Urinary bladder (tissue), 4 donors: ENCODE results near the gene IL10. TPM values are rescaled to one million over a fixed set of nuclear protein-coding genes. Genes with fewer than 3 reads are reported as not detected.

Experiments used
- DNase-seq: peaks from one replicate; pipeline ENCODE4 v3.0.0-alpha.2; 2015; ENCODE audit errors: extremely low spot score
- H3K27ac ChIP-seq: one replicate; pipeline ENCODE4 v1.5.1; 2013; ENCODE audit warnings: low read depth, mild to moderate bottlenecking, moderate library complexity
- H3K36me3 ChIP-seq: one replicate; pipeline ENCODE4 v1.6.1; 2013; ENCODE audit warnings: mild to moderate bottlenecking, moderate library complexity; ENCODE audit not compliant: insufficient read depth
- H3K4me1 ChIP-seq: one replicate; pipeline ENCODE4 v1.6.1; 2013; ENCODE audit warnings: mild to moderate bottlenecking, moderate library complexity; ENCODE audit not compliant: insufficient read depth
- H3K4me3 ChIP-seq: one replicate; pipeline ENCODE4 v1.5.1; 2013; ENCODE audit warnings: low read depth, low read length
- WGBS: extraction: QIAGEN DNeasy Blood & Tissue Kit; methylation state at CpG from one replicate; pipeline ENCODE4 v1.1.7; 2013; 5-methylcytosine and 5-hydroxymethylcytosine counted together
- polyA plus RNA-seq: library from polyadenylated mRNA; stranded (reverse); fragments of 200-250 nt; gene quantifications from one replicate; pipeline ENCODE4 v1.2.3, GENCODE V29; 2013
- small RNA-seq: library from RNA; depleted of rRNA; stranded (forward); fragments of <200 nt; gene quantifications from one replicate; pipeline ENCODE3, GENCODE V24; 2014
- total RNA-seq: library from RNA; depleted of rRNA; stranded (reverse); fragments of >200 nt; gene quantifications from one replicate; pipeline ENCODE4 v1.2.3, GENCODE V29; 2014
- donor health status: healthy with polysubstance abuse.
- donor health status: healthy.

Gene IL10
- total and polyA plus RNA-seq, 2 donors: 2.2 to 2.8 TPM

- WGBS: 90% methylated on average over 6 of the region's 6 CpGs
- H3K4me3 ChIP-seq: no peak overlapping the region
Observed at GRCh38 chr1:206729050-206729449, 43.2 kb downstream of the IL10 start.

DNA sequence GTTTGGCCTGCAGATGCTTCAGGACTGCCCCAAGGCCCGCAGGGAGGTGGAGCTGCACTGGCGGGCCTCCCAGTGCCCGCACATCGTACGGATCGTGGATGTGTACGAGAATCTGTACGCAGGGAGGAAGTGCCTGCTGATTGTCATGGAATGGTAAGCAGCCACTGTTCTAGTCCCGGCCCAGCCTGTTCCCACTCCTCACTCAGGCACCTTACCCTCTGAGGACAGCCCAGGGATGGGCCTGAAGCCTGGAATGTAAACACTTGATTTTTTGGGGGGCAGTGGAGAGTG lies 43.7 kb downstream of the IL10 start:
- Histone ChIP-seq H3K4me1 (peaks cover 2% of the 10 kb centered on the region), H3K36me3 (no peaks in the 10 kb centered on the region), H3K4me3 (no peak overlapping the region), H3K27ac (no peak overlapping the region)
- no peak for DNase-seq
- WGBS: 50% methylated on average over 9 of the region's 9 CpGs

More at GRCh38 chr1:206729050-206729449, 43.2 kb downstream of the IL10 start:
- Histone ChIP-seq H3K36me3 (no peaks in the 10 kb centered on the region), H3K27ac (no peak overlapping the region), H3K4me1 (peaks cover 2% of the 10 kb centered on the region)
- DNase-seq: no peak

- no peak overlapping the region for H3K4me3 ChIP-seq
- peaks cover 2% of the 10 kb centered on the region for H3K4me1 ChIP-seq
- no peaks in the 10 kb centered on the region for H3K36me3 ChIP-seq
- DNase-seq: no peak
- WGBS: 69% methylated on average over 8 of the region's 8 CpGs
- no peak overlapping the region for H3K27ac ChIP-seq
Observed at GRCh38 chr1:206727981-206728696, 44.2 kb downstream of the IL10 start.

GRCh38 chr1:206725109-206725963 lies 47.0 kb downstream of the IL10 start:
- Histone ChIP-seq H3K4me1 (peaks cover 2% of the 10 kb centered on the region), H3K36me3 (no peaks in the 10 kb centered on the region), H3K27ac (no peak overlapping the region), H3K4me3 (no peak overlapping the region)
- 80% methylated on average over 9 of the region's 9 CpGs for WGBS
- no peak for DNase-seq

DNA sequence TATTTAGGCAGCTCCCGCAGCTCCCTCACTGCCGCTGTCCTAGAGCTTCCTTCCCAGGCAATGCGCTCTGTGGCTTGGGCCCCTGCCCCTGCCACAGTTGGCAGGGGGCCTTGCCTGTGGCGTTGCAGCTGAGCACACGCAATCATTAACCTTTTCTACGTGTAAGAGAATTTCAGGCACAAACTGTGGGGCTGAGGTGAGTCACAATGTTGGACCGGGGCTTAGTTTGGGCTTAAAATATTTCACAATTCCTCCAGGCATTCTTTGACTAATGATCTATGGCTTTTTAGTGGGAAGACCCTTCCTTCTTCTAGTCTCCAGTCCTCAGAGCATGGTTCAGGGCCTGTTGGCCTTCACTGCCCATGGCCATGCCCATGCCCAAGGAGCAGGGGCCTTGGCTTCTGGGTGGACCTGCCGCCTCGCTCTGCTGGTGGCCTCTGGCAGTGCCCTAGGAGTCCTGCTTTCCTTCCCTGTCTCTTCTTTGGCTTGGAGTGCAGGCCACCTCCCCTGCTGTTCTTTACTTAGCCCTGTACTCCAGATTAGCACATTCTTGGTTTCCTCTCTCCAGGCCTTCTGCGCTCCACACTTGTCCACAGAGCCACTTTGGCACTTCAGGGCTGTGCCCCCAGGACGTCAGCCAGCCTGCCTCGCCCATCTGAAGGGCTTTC lies 48.4 kb downstream of the IL10 start:
- Histone ChIP-seq H3K4me1 (peaks cover 2% of the 10 kb centered on the region), H3K4me3 (no peak overlapping the region), H3K27ac (peak overlapping the region; percentile 12), H3K36me3 (no peaks in the 10 kb centered on the region)
- DNase-seq: no peak
- 57% methylated on average over 12 of the region's 12 CpGs for WGBS

GRCh38 chr1:206723462-206723804 lies 48.9 kb downstream of the IL10 start:
- peaks cover 2% of the 10 kb centered on the region for H3K4me1 ChIP-seq
- H3K27ac ChIP-seq: no peak overlapping the region
- no peak overlapping the region for H3K4me3 ChIP-seq
- no peaks in the 10 kb centered on the region for H3K36me3 ChIP-seq
- no peak for DNase-seq
- 80% methylated on average over 4 of the region's 4 CpGs for WGBS

- H3K4me3 ChIP-seq: no peak overlapping the region
- no peaks in the 10 kb centered on the region for H3K36me3 ChIP-seq
- 75% methylated on average over 17 of the region's 17 CpGs for WGBS
- H3K27ac ChIP-seq: no peak overlapping the region
- peaks cover 2% of the 10 kb centered on the region for H3K4me1 ChIP-seq
- no peak for DNase-seq
Observed at GRCh38 chr1:206722751-206723461, 49.4 kb downstream of the IL10 start.

DNA sequence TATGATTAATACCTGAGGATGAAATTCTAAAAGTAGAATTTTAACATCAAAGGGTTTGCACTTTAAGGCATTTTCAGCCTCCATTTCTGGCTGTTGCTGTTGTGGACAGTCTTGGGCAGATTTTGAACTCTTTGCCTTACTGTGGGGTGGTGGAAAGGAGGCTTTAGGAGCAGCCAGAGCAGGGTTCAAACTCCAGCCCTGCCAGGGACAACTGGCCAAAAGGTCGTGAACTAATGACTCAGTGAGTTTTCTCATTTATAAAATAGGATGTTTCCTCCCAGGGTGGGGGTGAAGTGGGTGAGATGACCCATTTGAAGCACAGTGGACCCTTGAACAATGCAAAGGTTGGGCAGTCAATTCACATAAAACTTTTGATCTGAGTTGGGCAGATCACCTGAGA lies 50.8 kb downstream of the IL10 start:
- H3K4me3 ChIP-seq: no peak overlapping the region
- no peaks in the 10 kb centered on the region for H3K36me3 ChIP-seq
- H3K4me1 ChIP-seq: peaks cover 4% of the 10 kb centered on the region
- 94% methylated on average over 1 of the region's 1 CpG for WGBS
- DNase-seq: no peak
- H3K27ac ChIP-seq: no peak overlapping the region

DNA sequence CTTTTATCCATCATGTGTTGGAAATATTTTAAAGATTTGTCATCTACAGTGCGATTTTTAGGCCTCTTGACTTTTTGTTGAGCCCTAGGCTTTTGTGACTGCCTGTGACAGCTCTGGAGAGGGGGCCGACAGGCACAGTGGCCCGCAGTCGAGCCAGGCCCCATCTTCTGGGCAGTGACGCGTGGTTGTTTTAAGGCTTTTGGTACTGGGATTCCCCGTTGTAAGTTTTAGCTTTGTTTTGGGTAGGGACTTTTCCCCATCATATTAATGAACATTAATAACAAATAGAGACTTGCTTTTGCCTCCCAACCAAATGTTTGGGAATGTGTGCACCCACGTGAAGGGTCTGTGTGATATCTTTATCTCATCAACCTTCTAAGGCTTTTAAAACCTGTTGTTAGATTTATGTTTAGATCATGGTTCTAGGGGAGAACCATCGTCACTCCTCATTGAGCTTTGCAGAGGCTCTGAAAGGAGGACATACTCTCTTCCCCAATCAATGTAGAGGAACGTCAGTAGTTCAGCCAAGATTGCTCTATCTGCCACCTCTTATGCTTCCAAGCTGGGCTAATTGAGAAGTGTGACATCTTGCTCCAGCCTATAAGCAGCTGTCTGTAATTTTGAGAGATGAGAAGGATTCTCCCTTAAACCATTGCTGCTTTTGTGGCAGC lies 53.0 kb downstream of the IL10 start:
- 75% methylated on average over 10 of the region's 10 CpGs for WGBS
- no peaks in the 10 kb centered on the region for H3K36me3 ChIP-seq
- H3K4me3 ChIP-seq: no peak overlapping the region
- no peak for DNase-seq
- H3K4me1 ChIP-seq: peaks cover 6% of the 10 kb centered on the region
- no peak overlapping the region for H3K27ac ChIP-seq

DNA sequence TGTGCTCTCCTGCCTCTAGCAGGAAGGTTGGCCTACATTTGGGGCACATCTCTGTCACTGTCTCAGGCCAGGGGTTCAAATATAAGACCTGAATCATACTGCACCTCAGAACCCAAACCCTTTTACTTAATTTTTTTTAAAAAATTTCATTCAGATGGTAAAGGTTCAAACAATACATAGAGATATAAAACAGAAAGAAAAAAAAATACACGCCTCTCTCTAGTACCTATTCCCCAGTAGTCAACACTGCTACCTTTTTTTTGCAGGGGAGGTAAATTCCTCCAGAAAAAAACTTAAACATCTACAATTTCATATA lies 54.7 kb downstream of the IL10 start:
- no peak for DNase-seq
- peaks cover 4% of the 10 kb centered on the region for H3K4me1 ChIP-seq
- no peak overlapping the region for H3K27ac ChIP-seq
- H3K36me3 ChIP-seq: no peaks in the 10 kb centered on the region
- 90% methylated on average over 1 of the region's 1 CpG for whole genome bisulfite sequencing
- no peak overlapping the region for H3K4me3 ChIP-seq

Small RNA genes within 50 kb of the gene (small RNA-seq; reads per million reads assigned to genes)
- gene RF00019: not detected

Other genes starting within 250 kb of the IL10 start
- gene EIF2D, start 160.0 kb downstream of the IL10 start, total RNA-seq: 44.3 TPM
- 47.8 TPM for gene EIF2D, start 160.0 kb downstream of the IL10 start, polyA plus RNA-seq
- gene DYRK3, start 137.0 kb downstream of the IL10 start, total RNA-seq: 12.8 TPM
- 5.6 TPM for gene DYRK3, start 137.0 kb downstream of the IL10 start, polyA plus RNA-seq
- gene MAPKAPK2, start 87.6 kb downstream of the IL10 start, total RNA-seq: 20.4 TPM
- gene MAPKAPK2, start 87.6 kb downstream of the IL10 start, polyA plus RNA-seq: 49.5 TPM
- gene IL19, start 1.7 kb downstream of the IL10 start, total RNA-seq: not detected
- not detected for gene IL19, start 1.7 kb downstream of the IL10 start, polyA plus RNA-seq
- not detected for gene IL20, start 93.1 kb upstream of the IL10 start, total RNA-seq
- not detected for gene IL20, start 93.1 kb upstream of the IL10 start, polyA plus RNA-seq
- gene IL24, start 124.9 kb upstream of the IL10 start, total RNA-seq: not detected
- 0.06 TPM for gene IL24, start 124.9 kb upstream of the IL10 start, polyA plus RNA-seq
- gene FCMR, start 149.4 kb upstream of the IL10 start, total RNA-seq: 0.95 TPM
- 6.1 TPM for gene FCMR, start 149.4 kb upstream of the IL10 start, polyA plus RNA-seq
- 27.5 TPM for gene PIGR, start 174.0 kb upstream of the IL10 start, total RNA-seq
- gene PIGR, start 174.0 kb upstream of the IL10 start, polyA plus RNA-seq: 2.3 TPM
- gene FCAMR, start 198.0 kb upstream of the IL10 start, total RNA-seq: not detected
- not detected for gene FCAMR, start 198.0 kb upstream of the IL10 start, polyA plus RNA-seq